ENCODE results near the gene RNF40. TPM values are rescaled to one million over a fixed set of nuclear protein-coding genes. Genes with fewer than 3 reads are reported as not detected.
"Not testable (repeated sequence)": the region's sequence is repeated elsewhere in the genome, so short reads cannot be mapped to it uniquely, and the experiment has no call there.

The RNF40 gene
- total and polyA plus RNA-seq, 10 donors, result 38.1 to 111 (median 79.1) TPM

DNA sequence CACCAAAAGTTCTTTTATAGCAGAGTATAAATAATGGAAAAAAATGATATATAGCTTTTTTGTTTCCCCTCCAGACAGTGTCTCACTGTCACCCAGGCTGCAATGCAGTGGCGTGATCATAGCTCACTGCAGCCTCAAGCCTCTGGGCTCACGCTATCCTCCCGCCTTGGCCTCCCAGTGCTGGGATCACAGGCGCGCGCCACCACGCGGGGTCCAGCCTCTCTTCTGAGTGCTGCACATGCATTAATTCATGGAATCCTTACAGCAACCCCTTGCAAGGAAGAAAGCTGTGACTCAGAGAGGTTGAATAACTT is 42.9 kb downstream of the RNF40 start:
- Histone ChIP-seq H3K9me3 (no peaks in the 10 kb centered on the region), H3K4me3 (peak overlapping the region; percentile 39 to 89 (median 76)), H3K36me3 (no peaks in the 10 kb centered on the region), H3K27ac (peak overlapping the region; percentile 43 to 89 (median 88)), H3K27me3 (replicated peaks in 1 of 7) (peaks cover 0 to 4% (median 0%) of the 10 kb centered on the region in 7 donors), H3K4me1 (peaks cover 6 to 39% (median 16%) of the 10 kb centered on the region in 6 donors)
- 52 to 65% (median 61%) methylated on average over 8 of the region's 8 CpGs for WGBS, 5 donors
- intact Hi-C loops (cut with DNase I; ENCODE audit: low total_unique reads), result no loop called here
- no peak for TF ChIP-seq CTCF (IDR thresholded peaks at IDR 0.05 in 8 of 11, conservative IDR thresholded peaks at IDR 0.05 in 3 of 11)
- TF ChIP-seq POLR2A (IDR thresholded peaks at IDR 0.05), result no peak
- no peak for TF ChIP-seq POLR2AphosphoS5 (IDR thresholded peaks at IDR 0.05)
- DNase-seq, result peak; percentile 69

DNA sequence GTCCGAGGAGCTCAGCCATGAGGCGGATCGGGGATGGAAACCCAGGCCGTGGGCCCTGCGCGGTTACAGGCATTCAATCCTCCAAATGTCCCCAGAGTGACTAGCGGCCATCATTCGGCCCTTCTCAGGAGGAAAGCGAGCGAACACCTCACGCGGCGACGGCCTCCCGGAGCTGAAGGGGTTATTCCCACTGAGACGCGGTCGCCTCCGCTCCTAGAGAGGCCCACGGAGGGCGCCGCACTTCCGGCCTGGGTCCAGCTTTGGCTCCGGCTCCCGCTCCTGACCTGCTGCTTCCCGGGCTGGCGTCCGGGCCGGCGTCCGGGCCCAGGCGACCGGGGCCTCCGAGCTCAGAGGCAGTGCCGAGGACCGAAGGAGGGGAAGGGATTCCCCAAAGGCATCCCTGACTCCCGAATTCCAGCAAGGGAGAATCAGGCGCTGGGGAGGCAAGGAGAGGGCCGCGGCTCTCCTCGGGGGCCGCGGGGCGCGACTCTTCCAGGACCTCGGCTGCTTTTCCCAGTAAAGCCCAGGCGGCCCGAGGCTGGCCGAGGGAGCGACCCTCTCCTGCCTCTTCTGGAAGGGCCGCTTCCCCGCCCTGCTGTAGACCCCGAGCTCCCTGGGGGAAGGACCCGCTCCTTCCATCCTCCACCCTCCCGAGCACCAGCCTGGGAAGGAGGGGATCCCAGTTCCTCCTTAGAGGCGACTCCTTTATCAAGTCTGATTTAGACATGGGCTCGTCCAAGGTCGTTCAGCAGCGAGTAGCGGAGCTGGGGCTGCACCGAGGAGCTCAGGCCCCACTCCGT is 43.4 kb downstream of the RNF40 start:
- Histone ChIP-seq H3K27ac (peak overlapping the region; percentile 43 to 89 (median 88)), H3K9me3 (no peaks in the 10 kb centered on the region), H3K4me1 (peaks cover 6 to 39% (median 16%) of the 10 kb centered on the region in 6 donors), H3K27me3 (replicated peaks in 1 of 7) (peaks cover 0 to 4% (median 0%) of the 10 kb centered on the region in 7 donors), H3K4me3 (peak overlapping the region; percentile 39 to 89 (median 76)), H3K36me3 (no peaks in the 10 kb centered on the region)
- peak; percentile 93 for DNase-seq
- intact Hi-C loops (cut with DNase I; ENCODE audit: low total_unique reads), result no loop called here
- WGBS, 5 donors, result 1 to 7% (median 4%) methylated on average over 27 to 62 of the region's 62 CpGs
- peak in 1 of 11 experiments; percentile 12 for TF ChIP-seq CTCF (IDR thresholded peaks at IDR 0.05 in 8 of 11, conservative IDR thresholded peaks at IDR 0.05 in 3 of 11)
- peak; percentile 91 to 94 (median 94) for TF ChIP-seq POLR2AphosphoS5 (IDR thresholded peaks at IDR 0.05)
- peak in 1 of 3 donors; percentile 48 for TF ChIP-seq POLR2A (IDR thresholded peaks at IDR 0.05)

GRCh38 chr16:30808146-30808545 is 46.0 kb downstream of the RNF40 start:
- whole genome bisulfite sequencing, 5 donors, result 50 to 72% (median 65%) methylated on average over 5 of the region's 5 CpGs
- Histone ChIP-seq H3K4me3 (no peak overlapping the region), H3K27me3 (replicated peaks in 1 of 7) (peaks cover 0 to 4% (median 0%) of the 10 kb centered on the region in 7 donors), H3K4me1 (peaks cover 6 to 48% (median 21%) of the 10 kb centered on the region in 6 donors), H3K27ac (peak overlapping the region in 1 of 8 donors; percentile 66), H3K36me3 (no peaks in the 10 kb centered on the region), H3K9me3 (no peaks in the 10 kb centered on the region)
- TF ChIP-seq POLR2AphosphoS5 (IDR thresholded peaks at IDR 0.05) (no peak), POLR2A (IDR thresholded peaks at IDR 0.05) (no peak), CTCF (IDR thresholded peaks at IDR 0.05 in 8 of 11, conservative IDR thresholded peaks at IDR 0.05 in 3 of 11) (no peak)
- intact Hi-C loops (cut with DNase I; ENCODE audit: low total_unique reads), result no loop called here
- no peak for DNase-seq

DNA sequence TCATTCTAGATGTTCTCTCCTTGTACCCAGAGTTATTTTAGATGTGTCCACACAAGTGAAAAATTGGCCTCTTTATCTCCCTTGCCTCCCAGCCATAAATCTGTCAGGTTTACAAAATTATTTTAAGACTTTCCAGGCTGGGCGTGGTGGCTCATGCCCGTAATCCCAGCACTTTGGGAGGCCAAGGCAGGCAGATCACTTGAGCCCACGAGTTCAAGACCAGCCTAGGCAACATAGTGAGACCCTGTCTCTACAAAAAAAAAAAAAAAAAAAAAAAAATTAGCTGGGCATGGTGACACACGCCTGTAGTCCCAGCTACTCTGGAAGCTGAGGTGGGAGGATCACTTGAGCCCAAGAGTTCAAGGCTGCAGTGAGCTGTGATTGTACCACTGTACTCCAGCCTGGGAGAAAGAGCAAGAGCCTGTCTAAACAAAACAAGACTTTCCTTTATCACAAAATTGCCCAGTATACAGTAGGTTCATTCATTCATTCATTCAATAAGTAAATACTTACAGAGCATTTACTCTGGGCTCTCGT is 46.8 kb downstream of the RNF40 start:
- WGBS, 5 donors, result 59 to 79% (median 67%) methylated on average over 4 to 5 of the region's 5 CpGs
- H3K9me3 ChIP-seq; H3K27me3 ChIP-seq (replicated peaks in 1 of 7); H3K4me3 ChIP-seq; DNase-seq; intact Hi-C loops (cut with DNase I; ENCODE audit: low total_unique reads); H3K27ac ChIP-seq; H3K36me3 ChIP-seq: not testable (repeated sequence)
- peaks cover 11 to 56% (median 29%) of the 10 kb centered on the region in 6 donors for H3K4me1 ChIP-seq

DNA sequence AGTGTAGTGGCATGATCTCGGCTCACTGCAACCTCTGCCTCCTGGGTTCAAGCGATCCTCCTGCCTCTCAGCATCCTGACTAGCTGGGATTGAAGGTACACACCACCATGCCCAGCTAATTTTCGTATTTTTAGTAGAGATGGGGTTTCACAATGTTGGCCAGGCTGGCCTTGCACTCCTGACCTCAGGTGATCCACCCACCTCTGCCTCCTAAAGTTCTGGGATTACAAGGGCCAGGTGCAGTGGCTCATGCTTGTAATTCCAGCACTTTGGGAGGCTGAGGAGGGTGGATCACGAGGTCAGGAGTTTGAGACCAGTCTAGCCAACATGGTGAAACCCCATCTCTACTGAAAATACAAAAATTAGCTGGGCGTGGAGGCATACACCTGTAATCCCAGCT is 47.6 kb downstream of the RNF40 start:
- 80 to 92% (median 88%) methylated on average over 5 of the region's 5 CpGs for WGBS, 5 donors
- H3K27me3 ChIP-seq (replicated peaks in 1 of 7); DNase-seq; H3K4me3 ChIP-seq; H3K9me3 ChIP-seq; H3K27ac ChIP-seq; intact Hi-C loops (cut with DNase I; ENCODE audit: low total_unique reads); H3K36me3 ChIP-seq: not testable (repeated sequence)
- peaks cover 12 to 60% (median 33%) of the 10 kb centered on the region in 6 donors for H3K4me1 ChIP-seq
